GM21423 (cell line): ENCODE results near the gene FMN2.

Experiments used
- ATAC-seq: cut with Tn5 transposase; IDR thresholded peaks from one replicate; pipeline ENCODE4 v1.9.1; 2021; ENCODE audit warnings: mild to moderate bottlenecking, moderate library complexity; ENCODE audit not compliant: unreplicated experiment

Gene FMN2

DNA sequence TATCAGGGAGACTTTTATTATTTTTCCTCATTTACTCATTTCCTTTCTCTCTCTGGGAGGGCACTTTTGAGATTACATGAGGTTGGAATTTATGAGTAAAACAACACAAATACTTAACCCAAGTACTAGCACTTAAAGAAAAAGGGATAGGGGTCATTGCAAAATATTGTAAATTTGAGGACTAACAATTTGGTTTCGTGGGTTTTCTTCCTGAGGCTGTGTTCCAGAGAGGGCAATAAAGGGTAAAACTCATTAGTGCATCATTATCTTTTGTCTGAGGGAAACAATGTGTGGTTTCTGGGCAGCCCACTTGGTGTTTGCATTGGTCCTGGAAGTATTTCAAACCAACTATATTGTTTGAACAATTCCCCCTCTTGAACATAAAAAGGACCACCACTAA, 423.8 kb downstream of the FMN2 start:
- ATAC-seq: no peak

DNA sequence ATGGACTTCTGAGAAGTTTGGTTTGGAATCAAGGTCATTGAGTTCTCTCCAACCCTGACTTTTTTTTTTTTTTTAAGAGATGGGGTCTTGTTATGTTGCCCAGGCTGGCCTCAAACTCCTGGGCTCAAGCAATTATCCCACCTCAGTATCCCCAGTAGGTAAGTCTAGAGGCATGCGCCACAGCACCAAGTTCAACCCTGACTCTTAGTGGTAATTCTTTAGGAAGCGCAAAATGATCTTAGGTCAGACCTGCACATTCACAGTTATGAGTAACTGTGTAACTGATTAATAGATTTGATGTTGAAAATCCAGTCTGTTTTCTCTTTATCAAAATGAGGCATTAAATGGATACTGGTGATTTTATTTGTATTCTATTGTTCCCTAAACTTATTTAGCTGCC, 424.4 kb downstream of the FMN2 start:
- ATAC-seq: no peak

DNA sequence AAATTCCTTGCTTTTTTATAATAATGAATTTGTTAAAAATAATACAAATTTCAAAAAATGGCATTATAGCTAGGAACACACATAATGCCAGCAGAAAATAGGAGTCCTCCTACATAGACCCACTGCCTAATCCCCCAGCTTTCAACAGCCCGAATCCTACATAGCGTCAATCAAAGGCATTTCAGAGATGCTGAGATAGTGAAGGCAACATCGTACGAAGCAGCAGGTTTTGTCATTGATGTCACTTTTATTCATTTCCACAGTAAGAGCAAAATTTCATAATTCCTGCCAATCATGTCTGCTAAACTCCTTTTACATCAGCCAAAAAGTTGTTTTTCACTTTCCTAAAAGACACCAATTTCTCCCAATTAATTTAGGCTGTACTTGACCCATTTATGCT, 426.2 kb downstream of the FMN2 start:
- no peak for ATAC-seq

DNA sequence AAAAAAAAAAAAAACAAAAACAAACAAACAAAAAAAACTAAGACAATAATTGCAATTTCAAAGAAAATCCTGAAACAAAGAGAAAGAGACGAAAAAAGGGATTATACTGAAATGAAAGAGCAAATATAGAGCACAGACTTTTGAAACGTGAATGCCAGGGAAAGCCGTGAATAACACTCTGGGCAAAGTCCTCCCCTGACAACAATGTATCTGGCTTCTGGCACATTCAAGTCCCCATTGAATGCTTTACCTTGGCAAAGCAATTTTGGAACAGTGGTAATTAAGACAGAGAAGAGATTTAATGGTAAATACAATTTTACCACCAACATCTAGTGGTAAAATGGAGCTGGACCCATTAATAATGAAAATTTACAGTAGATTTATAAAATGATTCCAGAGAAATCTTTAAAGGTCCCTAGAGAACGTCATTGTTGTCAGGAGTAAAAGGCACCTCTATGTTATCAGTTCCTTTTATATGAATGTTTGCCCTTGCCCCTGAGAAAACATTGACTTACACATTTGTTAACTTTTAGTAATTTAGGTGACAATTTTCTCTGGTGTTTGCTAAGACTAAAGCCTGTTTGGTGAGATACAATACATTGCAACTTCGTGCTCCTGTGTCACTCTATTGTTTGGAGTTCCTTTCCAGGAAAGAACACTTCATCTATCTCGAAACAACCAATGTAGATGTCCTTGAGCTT, 430.6 kb downstream of the FMN2 start:
- ATAC-seq: no peak

DNA sequence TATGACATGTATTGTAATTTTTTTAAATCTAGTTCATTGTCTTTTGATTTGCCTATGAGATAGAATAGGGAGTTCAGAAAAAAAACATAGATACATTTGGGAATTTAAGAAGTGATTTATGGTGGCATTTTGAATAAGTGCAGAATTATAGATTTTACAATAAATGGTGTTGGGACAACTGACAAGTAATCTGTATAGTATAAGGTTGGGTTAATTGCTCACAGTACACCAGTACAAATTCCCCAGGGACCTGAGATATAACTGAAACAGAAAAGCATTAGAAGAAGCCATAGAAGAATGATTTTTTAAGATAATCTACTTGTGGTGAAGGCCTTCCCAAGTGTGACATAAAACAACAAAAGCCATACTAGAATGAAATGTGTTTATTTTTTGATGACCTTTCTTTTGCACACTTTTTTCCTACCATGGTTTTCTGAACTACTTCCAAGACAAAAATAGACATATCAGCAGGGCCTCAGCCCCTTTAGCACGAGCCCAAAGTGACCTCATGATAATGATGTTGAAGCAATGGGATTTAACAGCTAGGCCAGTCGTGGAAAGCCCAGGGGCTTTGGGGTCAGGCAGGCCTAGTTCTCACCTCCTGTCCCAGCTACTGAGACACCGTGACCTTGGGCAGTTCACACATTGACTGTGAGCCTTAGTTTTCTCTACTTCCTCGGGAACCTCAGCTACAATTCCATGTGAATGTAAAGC, 432.8 kb downstream of the FMN2 start:
- no peak for ATAC-seq
